Erythroblast (primary cell): ENCODE results near the gene ABR.

ENCODE experiments used
- GATA1 ChIP-seq: IDR thresholded peaks from 2 replicates; pipeline ENCODE4 v1.6.1; 2011; ENCODE audit warnings: low read depth, mild to moderate bottlenecking, control low read depth, low read length, moderate library complexity
- POLR2A ChIP-seq: IDR thresholded peaks from 2 replicates; pipeline ENCODE4 v1.6.1; 2011; ENCODE audit warnings: mild to moderate bottlenecking, low read length

GRCh38 chr17:1004769-1005295 is 174.9 kb downstream of the ABR start:
- TF ChIP-seq POLR2A (no peak), GATA1 (no peak)
